GOT3 (cell line): ENCODE results near the gene MCF2L2.
"Not testable (repeated sequence)": the region's sequence is repeated elsewhere in the genome, so short reads cannot be mapped to it uniquely, and the experiment has no call there.

ENCODE experiments used
- DNase-seq: peaks from one replicate; lab custom pipeline; 2025; ENCODE audit warnings: mixed read lengths; lab: John Stamatoyannopoulos, UW

MCF2L2 gene

GRCh38 chr3:183203670-183204069, 224.7 kb downstream of the MCF2L2 start:
- DNase-seq: no peak

DNA sequence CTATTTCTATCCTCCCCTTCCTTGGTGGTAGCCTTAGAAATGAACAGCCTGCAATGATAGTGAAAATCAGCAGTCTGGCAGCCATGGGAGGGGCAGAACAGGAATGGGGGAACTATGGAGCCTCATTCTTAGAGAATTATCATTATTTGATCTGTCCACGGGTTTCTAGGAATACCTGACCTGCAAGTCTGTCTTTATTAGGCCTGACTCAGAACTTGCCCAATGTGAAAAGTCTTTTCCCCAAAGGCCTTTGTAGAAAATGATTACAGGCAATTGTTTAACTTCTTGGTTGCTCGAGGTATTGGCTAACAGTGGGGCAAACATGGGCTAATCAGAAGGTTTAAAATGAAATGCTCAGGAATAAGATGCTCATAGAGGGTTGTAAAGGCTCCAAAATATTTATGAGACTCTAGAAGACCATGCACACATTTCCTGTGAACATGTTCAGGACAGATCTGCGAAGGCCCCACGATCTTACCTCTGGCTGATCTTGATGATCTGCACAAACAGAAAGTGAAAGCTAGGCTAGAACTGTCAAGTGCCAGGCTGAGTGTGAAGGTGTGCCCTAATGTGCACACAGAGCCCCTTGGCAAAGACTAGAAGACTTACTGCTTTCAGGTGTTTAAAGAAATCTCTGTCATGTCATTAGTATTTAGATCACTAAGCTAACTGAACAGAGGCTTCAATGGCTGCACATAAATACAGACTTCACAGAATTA, 226.3 kb downstream of the MCF2L2 start:
- no peak for DNase-seq

- DNase-seq: no peak
Observed at GRCh38 chr3:183198939-183199338, 229.5 kb downstream of the MCF2L2 start.

GRCh38 chr3:183197734-183198133, 230.7 kb downstream of the MCF2L2 start:
- no peak for DNase-seq

DNA sequence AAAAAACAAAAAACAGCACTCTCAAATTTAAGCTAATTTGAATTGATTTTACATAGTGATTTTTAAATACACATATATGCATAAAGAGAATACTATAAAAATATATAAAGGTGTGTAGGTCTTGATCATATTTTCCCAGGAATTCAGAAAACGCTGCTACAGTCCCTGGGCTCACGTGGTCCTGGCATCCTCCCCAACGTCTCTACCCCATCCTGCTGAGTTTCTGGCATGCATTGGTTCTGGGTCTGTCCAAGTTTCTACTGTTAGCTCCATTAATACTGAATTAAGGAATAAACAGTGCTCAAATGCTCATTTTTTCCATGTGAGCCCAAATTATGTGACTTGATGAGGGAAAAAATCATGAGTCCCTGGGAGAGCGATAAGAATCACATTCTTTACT, 233.2 kb downstream of the MCF2L2 start:
- no peak for DNase-seq

GRCh38 chr3:183193762-183194689, 234.4 kb downstream of the MCF2L2 start:
- DNase-seq: no peak

DNA sequence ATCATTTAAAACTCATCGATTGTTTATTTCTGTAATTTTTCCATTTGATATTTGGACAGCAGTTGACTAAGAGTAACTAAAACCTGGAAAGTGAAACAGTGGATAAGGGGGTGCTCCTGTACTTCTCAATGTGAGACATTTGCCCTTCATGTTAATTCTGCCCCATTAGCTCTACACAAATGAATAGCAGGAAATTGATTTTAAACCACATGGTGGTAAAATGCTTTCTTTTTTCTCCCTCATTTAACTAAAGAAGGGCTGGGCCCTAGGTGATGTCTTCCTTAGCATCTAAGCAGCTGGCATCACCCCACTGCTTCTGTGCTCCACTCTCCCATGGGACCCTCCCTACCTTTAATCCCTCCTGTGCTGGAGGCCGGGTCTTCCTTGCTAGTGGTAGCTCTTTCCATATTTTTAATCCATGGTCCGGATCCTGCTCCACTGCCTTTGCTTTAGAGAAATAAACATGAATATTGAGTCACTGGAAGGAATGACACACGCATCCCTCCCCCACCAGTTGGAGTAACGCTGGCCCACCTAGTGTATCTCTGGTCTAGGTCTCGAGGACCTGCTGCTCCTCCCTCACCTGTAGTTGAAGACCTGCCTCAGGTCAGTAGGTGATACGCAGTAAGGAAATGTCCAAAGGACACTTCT, 235.6 kb downstream of the MCF2L2 start:
- DNase-seq: no peak

DNA sequence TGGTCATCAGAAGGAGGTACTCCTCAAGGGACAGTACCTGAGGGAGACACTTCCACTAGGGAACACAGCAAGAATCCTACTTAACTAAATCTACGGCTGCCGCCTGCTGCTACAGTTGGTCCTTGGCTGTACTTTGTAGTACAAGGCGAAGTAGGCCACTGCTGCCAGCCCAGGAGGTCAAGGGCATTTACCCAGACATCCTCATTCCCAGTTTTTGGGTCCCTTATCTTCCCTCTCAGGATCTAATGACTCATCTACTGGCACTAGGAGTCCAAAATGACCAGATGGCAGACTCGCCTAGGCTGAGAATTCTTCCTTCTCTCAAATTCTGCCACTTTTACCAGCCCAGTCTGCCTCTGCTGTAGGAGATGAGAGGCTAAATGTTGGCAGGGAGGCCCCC, 238.8 kb downstream of the MCF2L2 start:
- DNase-seq: no peak

GRCh38 chr3:183188895-183189462, 239.4 kb downstream of the MCF2L2 start:
- no peak for DNase-seq

DNA sequence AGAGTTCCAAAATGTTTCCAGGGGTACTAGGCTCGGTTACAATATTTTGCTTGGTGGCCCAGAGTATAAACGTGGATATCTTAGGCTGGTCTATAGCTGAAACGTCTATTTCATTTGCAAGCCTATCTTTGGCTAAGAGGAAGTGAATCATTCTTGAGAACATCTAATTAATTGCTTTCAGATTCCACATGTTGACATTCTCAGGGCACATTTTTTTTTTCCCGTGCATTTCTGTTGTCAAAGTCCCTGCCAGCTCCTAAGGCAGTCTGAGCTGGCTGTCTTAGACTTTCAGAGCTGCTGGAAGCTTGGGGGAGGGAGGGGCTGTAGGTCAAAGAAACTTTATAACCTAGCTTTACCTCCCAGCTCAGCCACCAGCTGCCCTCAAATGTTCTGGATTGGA, 242.7 kb downstream of the MCF2L2 start:
- no peak for DNase-seq

DNA sequence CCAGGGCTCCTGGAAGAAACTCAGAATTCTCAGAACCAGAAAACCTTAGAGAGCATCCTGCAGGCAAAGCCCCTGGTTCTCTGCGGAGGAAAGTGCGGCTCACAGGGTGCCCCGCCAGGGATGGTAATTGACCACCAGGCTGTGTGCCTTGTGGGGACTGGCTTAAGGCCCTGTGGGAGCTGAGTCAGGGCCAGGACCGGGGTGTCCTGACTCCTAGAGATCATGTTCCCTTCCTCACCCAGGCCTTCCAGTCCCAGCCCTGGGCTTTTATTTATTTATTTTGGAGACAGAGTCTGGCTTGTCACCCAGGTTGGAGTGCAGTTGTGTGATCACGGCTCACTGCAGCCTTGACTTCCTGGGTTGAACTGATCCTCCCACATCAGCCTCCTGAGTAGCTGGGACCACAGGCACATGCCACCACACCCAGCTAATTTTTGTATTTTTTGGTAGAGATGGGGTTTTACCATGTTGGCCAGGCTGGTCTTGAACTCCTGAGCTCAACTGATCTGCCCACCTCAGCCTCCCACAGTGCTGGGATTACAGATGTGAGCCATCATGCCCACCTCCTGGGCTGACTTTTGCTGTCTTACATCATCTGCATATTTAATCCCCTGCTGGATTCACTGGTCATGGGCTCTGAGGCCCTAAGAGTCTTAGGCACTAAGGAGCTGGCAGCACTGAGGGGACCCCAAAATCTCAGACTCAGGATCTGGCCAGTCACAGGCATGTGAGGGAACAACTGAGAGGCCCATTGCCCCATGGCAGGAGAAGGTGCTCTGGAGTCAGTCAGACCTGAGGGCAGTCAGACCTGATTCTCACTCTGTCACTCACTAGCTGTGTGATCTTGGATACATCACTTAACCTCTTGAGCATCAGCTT, 245.4 kb downstream of the MCF2L2 start:
- DNase-seq: no peak

- DNase-seq: no peak
Observed at GRCh38 chr3:183182073-183182472, 246.3 kb downstream of the MCF2L2 start.

DNA sequence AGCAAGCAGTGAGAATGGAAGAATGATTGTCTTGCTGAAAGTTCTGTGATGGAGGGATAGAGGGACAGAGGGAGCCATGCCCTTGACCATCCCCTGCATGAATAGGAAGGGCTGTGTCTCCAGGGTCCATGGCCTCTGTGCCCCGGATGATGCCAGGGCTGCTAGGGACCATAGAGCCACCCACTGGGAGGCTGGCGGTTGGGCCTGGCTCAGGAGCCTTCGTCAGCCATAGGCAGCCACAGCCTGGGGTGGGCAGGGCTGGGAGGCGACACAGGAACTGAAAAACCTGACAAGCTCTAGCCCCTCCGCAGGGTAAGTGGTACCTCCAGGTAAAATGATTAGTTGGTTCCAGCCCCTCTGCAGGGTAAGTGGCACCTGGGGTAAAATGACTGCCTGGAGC, 246.8 kb downstream of the MCF2L2 start:
- DNase-seq: no peak

DNA sequence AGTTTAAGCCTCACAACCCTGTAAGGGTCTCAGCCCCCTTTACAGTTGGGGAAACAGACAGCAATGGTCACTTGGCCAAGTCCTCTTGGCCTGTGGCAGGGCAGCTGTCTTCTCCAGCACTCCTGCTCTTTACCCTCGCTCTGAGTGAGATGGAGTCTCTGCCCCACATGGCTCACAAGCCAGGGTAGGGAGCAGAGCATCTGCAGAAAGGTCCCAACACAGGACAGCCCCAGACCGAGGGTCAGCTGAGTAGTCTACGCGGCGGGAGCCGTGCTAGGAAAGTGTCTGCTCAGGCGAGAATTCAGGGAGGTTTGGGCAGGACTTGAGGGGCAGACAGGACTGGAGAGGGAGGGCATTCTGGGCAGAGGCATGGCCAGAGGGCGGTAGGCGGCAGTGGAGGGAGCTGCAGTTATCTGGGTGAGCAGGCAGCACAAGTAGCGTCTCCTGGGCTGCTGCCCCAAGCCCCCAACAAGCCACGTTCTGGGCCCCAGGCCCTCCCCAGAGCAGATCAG, 247.6 kb downstream of the MCF2L2 start:
- no peak for DNase-seq

DNA sequence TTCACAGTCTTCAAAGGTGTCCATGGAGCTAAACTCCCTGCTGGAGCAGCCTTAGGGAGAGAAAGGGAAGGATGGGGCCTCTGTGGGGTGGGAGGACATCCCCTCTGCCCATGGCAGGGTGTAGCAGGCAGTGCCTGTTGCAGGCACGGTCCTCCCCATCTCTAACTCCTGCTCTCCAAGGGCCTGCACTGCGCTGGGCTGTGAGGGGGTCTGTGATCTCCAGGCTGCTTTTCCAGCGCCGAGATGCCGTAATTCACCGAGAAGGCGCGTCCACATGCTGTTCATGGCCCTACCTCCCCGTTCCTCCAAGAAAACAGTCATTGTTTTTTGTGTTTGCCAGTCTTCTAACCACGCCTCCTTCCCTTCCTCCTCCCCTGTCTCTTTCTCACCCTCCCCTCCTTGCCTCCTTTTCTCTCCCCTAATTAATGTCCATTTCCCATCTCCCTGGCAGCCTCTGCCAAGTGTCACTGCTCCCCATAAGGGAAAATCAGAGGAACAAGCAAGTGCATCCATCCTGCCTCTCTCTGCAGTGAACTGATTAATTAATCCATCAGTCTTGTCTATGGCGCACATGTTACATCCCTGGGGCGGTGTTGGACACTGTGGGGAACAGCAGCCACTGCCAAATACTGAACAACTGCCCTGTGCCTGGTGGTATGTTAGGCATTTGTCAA, 248.2 kb downstream of the MCF2L2 start:
- no peak for DNase-seq

DNA sequence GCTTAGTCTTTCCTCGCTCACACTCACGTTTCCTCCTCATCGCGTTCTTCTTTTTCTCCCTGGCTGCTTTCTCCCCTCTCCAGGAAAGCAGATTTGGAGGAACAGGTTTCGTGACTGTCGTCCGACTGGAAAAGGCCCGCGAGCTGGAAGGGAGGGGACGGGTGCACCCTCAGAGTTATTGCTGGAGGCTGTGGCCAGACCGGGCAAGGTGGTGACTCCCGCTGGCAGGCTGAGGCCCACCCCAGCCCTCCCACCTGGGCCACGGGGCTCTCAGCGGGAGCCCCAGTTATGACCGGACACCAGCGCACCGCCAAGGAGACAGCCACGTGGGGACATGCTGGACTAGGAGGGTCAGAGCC, 248.9 kb downstream of the MCF2L2 start:
- DNase-seq: not testable (repeated sequence)

- peak; percentile 29 for DNase-seq
Observed at GRCh38 chr3:183178833-183179549, 249.4 kb downstream of the MCF2L2 start.

- DNase-seq: no peak
Observed at GRCh38 chr3:183178512-183178832, 249.9 kb downstream of the MCF2L2 start.

GRCh38 chr3:183172051-183172639, 256.3 kb downstream of the MCF2L2 start:
- no peak for DNase-seq

DNA sequence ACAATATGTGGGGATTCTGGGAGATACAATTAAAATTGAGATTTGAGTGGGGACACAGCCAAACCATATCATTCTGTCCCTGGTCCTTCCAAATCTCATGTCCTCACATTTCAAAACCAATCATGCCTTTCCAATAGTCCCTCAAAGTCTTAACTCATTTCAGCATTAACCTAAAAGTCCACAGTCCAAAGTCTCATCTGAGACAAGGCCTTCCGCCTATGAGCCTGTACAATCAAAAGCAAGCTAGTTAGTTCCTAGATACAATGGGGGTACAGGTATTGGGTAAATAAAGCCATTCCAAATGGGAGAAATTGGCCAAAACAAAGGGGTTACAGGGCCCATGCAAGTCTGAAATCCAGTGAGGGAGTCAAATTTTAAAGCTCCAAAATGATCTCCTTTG, 260.4 kb downstream of the MCF2L2 start:
- DNase-seq: not testable (repeated sequence)
